Ovary (tissue), 9 donors: ENCODE results near the gene A4GALT. TPM values are rescaled to one million over a fixed set of nuclear protein-coding genes. Genes with fewer than 3 reads are reported as not detected.

Source experiments
- DNase-seq, 5 donors: peaks; one replicate each; pipeline ENCODE4 v3.0.0-alpha.2; 2019 to 2020
- H3K27ac ChIP-seq, 2 donors: fragments of 200-600 bp; one replicate each; pipeline versions ENCODE4 v1.5.1 to v1.8.0; 2019 to 2022
- H3K27me3 ChIP-seq: fragments of 200-600 bp; one replicate; pipeline ENCODE4 v1.8.0; 2022
- H3K36me3 ChIP-seq: fragments of 200-600 bp; sonication (generic); one replicate; pipeline ENCODE4 v1.5.1; 2019
- H3K4me1 ChIP-seq: one replicate; pipeline ENCODE4 v1.8.1; 2013; ENCODE audit warnings: mild to moderate bottlenecking, moderate library complexity; ENCODE audit not compliant: insufficient read depth
- H3K4me3 ChIP-seq: fragments of 200-600 bp; sonication (generic); one replicate; pipeline ENCODE4 v1.5.1; 2017
- H3K9me3 ChIP-seq, 2 donors: fragments of 200-600 bp in 1 of 2; sonication (generic) in 1 of 2; one replicate each; pipeline versions ENCODE4 v1.5.1 to v1.8.1; 2013 to 2019; ENCODE audit warnings: mild to moderate bottlenecking in 1 of 2, moderate library complexity in 1 of 2
- EP300 ChIP-seq: sonication (generic); formaldehyde crosslinking; IDR thresholded peaks from one replicate; pipeline ENCODE4 v1.6.1; 2017; ENCODE audit warnings: antibody characterized with exemption
- POLR2A ChIP-seq: fragments of 450-650 bp; IDR thresholded peaks from one replicate; pipeline ENCODE4 v1.6.1; 2017; ENCODE audit warnings: antibody characterized with exemption, mild to moderate bottlenecking, moderate library complexity
- WGBS, 3 donors: extraction: QIAGEN DNeasy Blood & Tissue Kit in 1 of 3; methylation state at CpG; one replicate each; pipeline versions ENCODE4 v1.1.5 to v1.1.7; 2013 to 2017; 5-methylcytosine and 5-hydroxymethylcytosine counted together
- intact Hi-C, 4 donors: fragments of 100-400 bp; cut with DNase I; formaldehyde crosslinking; loops; one replicate each; pipeline versions ENCODE4 v1.11.0 to v1.15.1; 2022 to 2023
- polyA plus RNA-seq, 2 donors: library from polyadenylated mRNA; stranded (reverse); fragments of 200-250 nt in 1 of 2; fragments of 350-450 nt in 1 of 2; fragmentation: Illumina TruSeq in 1 of 2; extraction: RNeasy Lipid Tissue Mini Kit (QIAGEN cat#74804) in 1 of 2; gene quantifications; one replicate each; pipeline ENCODE4 v1.2.3, GENCODE V29; 2013 to 2014
- total RNA-seq, 7 donors: library from RNA; depleted of rRNA in 2 of 7; stranded (reverse); fragments of >200 nt in 2 of 7; fragmentation: NEBNext Ultra II Directional in 3 of 7; extraction: Animal tissue kit (Norgen Biotek cat#: 25700) in 3 of 7; gene quantifications; one replicate each; pipeline versions ENCODE4 v1.1.0 to v1.2.4, GENCODE V29; 2016 to 2023
- TF ChIP-seq, protein P1 (sequence below), 3 donors: fragments of 450-650 bp in 2 of 3; fragments of 200-600 bp in 1 of 3; IDR thresholded peaks; one replicate each; pipeline versions ENCODE4 v1.5.1 to v1.8.0; 2016 to 2022; ENCODE audit warnings: antibody characterized with exemption in 3 of 3, mild to moderate bottlenecking in 1 of 3
- donor health status: DM: no; HTN: no; CAD: no; lungs with moderate emphysema.
- donor health status: DM: no; HTN: no; CAD: no.
- donor health status: Bipolar disorder and iron deficiency.
- donor health status: DM: yes; HTN: yes; CAD: no.
- donor health status: DM: no; HTN: no; CAD: no.
- donor health status: DM: yes; HTN: yes; CAD: no.

Gene A4GALT
- total and polyA plus RNA-seq, 9 donors: 2.0 to 19.6 (median 11.7) TPM

GRCh38 chr22:42721045-42721434, 370 bp upstream of the A4GALT start:
- no peaks in the 10 kb centered on the region for H3K27me3 ChIP-seq
- H3K4me1 ChIP-seq: peaks cover 5% of the 10 kb centered on the region
- no peak for DNase-seq
- TF ChIP-seq, protein P1, sequence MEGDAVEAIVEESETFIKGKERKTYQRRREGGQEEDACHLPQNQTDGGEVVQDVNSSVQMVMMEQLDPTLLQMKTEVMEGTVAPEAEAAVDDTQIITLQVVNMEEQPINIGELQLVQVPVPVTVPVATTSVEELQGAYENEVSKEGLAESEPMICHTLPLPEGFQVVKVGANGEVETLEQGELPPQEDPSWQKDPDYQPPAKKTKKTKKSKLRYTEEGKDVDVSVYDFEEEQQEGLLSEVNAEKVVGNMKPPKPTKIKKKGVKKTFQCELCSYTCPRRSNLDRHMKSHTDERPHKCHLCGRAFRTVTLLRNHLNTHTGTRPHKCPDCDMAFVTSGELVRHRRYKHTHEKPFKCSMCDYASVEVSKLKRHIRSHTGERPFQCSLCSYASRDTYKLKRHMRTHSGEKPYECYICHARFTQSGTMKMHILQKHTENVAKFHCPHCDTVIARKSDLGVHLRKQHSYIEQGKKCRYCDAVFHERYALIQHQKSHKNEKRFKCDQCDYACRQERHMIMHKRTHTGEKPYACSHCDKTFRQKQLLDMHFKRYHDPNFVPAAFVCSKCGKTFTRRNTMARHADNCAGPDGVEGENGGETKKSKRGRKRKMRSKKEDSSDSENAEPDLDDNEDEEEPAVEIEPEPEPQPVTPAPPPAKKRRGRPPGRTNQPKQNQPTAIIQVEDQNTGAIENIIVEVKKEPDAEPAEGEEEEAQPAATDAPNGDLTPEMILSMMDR (IDR thresholded peaks at IDR 0.05): no peak
- no peak for TF ChIP-seq POLR2A
- no peak for TF ChIP-seq EP300
- no peaks in the 10 kb centered on the region for H3K36me3 ChIP-seq
- intact Hi-C loops: no loop called here
- WGBS, 3 donors: 3 to 4% (median 4%) methylated on average over 20 to 22 of the region's 22 CpGs
- H3K9me3 ChIP-seq: no peaks in the 10 kb centered on the region
- H3K4me3 ChIP-seq: peak overlapping the region; percentile 73
- H3K27ac ChIP-seq: no peak overlapping the region

DNA sequence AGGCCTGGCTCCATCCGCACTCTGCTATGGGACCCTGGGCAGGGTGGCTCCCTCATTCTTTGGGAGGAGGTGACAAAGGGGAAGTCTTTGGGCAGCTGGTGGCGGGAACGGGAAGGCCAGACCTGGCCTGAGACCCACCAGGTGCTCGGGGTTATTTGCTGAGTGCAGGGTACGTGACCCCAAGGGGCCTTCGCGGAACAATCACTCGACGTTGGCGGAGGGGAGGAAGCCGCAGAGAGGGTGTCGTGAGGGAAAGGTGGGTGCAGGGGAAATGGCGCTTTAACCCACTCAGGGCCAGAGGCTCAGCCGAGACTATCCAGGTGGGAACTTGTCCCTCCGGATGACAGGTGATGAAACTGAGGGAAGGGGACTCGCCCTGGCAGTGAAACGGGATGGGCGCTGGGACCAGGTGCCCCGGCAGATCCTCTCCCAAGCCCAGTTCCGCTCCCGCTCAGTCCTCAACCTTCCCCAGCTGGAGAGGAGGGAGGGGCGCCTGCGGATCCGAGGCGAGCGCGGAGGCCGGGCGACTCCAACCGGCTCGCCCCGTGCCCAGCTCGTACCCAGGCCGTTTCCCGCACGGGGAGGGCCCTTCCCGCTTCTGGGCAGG, 911 bp downstream of the A4GALT start:
- H3K27me3 ChIP-seq: no peaks in the 10 kb centered on the region
- H3K36me3 ChIP-seq: no peaks in the 10 kb centered on the region
- no peak for TF ChIP-seq POLR2A
- TF ChIP-seq, protein P1 (IDR thresholded peaks at IDR 0.05): no peak
- TF ChIP-seq EP300: no peak
- DNase-seq: no peak
- intact Hi-C loops: loop anchor here in 1 of 4 donors (10.0 kb wide), 1 partner anchor 55 kb away; no protein-coding TSS in a partner anchor
- no peaks in the 10 kb centered on the region for H3K9me3 ChIP-seq
- H3K4me1 ChIP-seq: peaks cover 5% of the 10 kb centered on the region
- H3K4me3 ChIP-seq: peak overlapping the region; percentile 73
- WGBS, 3 donors: 28 to 40% (median 28%) methylated on average over 22 to 37 of the region's 37 CpGs
- H3K27ac ChIP-seq: peak overlapping the region; percentile 38 to 52

GRCh38 chr22:42719133-42719532, 1.5 kb downstream of the A4GALT start:
- peaks cover 5% of the 10 kb centered on the region for H3K4me1 ChIP-seq
- 44 to 66% (median 56%) methylated on average over 2 of the region's 2 CpGs for WGBS, 3 donors
- H3K27ac ChIP-seq: no peak overlapping the region
- no peaks in the 10 kb centered on the region for H3K27me3 ChIP-seq
- H3K9me3 ChIP-seq: no peaks in the 10 kb centered on the region
- TF ChIP-seq EP300 (no peak), POLR2A (no peak)
- TF ChIP-seq, protein P1 (IDR thresholded peaks at IDR 0.05): no peak
- H3K36me3 ChIP-seq: no peaks in the 10 kb centered on the region
- intact Hi-C loops: loop anchor here in 1 of 4 donors (10.0 kb wide), 1 partner anchor 54 kb away; no protein-coding TSS in a partner anchor
- no peak for DNase-seq
- no peak overlapping the region for H3K4me3 ChIP-seq

DNA sequence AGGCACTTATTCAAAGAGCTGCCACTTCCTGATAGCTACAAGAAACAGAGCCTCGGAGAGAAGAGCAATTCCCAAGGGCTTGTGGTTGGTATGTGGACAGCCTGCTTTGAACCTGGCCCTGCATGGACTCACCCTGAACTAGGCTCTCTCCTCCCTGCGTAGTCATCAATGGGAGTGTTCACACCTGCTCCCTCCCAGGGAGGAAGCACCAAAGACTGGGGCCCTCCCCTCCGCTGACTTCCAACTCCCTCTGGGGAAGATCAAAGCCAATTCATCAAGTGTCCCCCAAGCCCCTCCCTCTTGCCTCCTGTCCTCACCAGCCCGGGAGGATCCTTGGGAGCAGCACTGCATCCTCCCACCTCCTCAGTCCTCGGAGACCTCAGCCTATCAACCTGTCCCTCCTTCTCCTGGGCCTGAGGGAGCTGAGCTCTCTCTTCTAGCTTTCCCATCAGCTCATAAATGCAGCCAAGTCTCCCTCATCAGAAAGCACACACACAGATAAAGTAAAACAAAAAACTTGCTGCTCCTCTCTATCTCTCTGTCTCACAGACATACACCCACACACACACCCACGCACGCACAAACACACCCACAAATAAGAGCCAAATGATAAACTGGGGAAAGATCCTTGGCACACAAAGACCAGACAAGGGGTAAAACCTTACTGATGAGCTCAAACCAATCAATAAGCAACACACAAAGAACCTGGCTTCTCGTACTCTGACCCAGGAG, 3.3 kb downstream of the A4GALT start:
- TF ChIP-seq, protein P1 (IDR thresholded peaks at IDR 0.05): no peak
- no peak for TF ChIP-seq EP300
- TF ChIP-seq POLR2A: no peak
- H3K4me1 ChIP-seq: peaks cover 5% of the 10 kb centered on the region
- 13 to 17% (median 13%) methylated on average over 8 of the region's 8 CpGs for WGBS, 3 donors

More for the DNA sequence above, 3.3 kb downstream of the A4GALT start:
- DNase-seq: peak in 1 of 5 donors; percentile 25
- Histone ChIP-seq H3K9me3 (no peaks in the 10 kb centered on the region), H3K4me3 (no peak overlapping the region), H3K27ac (no peak overlapping the region), H3K36me3 (no peaks in the 10 kb centered on the region), H3K27me3 (no peaks in the 10 kb centered on the region)
- intact Hi-C loops: loop anchor here in 1 of 4 donors (10.0 kb wide), 1 partner anchor 53 kb away; no protein-coding TSS in a partner anchor
